ENCODE results near the gene PRDM16. TPM values are rescaled to one million over a fixed set of nuclear protein-coding genes. Genes with fewer than 3 reads are reported as not detected.

Gene PRDM16
- total RNA-seq, 1 donor from 2014 or later, result 21.4 TPM

DNA sequence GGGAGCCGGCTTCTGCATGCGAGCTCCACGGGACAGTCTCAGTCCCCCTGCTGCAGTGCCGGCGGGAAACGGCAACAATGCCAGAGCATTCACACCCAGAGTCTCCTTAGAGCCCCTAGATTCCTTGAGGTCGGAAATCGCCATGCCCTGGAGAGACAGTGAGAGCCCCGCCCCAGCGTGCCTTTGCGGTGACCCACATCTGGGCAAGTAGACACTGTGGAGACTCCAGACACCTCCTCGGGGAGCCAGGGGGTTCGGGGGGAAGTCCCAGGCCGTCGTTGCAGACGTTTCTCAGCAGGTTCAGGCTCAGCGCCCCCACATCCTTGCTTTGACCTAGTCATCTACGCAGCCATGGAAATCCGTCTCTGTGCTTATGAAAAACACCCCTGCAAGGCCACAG lies 304.2 kb downstream of the PRDM16 start:
- Mint-ChIP-seq H3K4me3 (ENCODE audit: unreplicated experiment) (no peak overlapping the region), H3K27me3 (ENCODE audit: unreplicated experiment) (peaks cover 1% of the 10 kb centered on the region), H3K9me3 (ENCODE audit: unreplicated experiment) (no peaks in the 10 kb centered on the region), H3K4me1 (ENCODE audit: unreplicated experiment) (peaks cover 3% of the 10 kb centered on the region), H3K36me3 (ENCODE audit: low read depth, unreplicated experiment) (peaks cover 6% of the 10 kb centered on the region), H3K27ac (ENCODE audit: unreplicated experiment) (no peak overlapping the region)
- TF ChIP-seq CTCF (IDR thresholded peaks at IDR 0.05; ENCODE audit: unreplicated experiment), result no peak
- no peak for DNase-seq (ENCODE audit: low spot score)

DNA sequence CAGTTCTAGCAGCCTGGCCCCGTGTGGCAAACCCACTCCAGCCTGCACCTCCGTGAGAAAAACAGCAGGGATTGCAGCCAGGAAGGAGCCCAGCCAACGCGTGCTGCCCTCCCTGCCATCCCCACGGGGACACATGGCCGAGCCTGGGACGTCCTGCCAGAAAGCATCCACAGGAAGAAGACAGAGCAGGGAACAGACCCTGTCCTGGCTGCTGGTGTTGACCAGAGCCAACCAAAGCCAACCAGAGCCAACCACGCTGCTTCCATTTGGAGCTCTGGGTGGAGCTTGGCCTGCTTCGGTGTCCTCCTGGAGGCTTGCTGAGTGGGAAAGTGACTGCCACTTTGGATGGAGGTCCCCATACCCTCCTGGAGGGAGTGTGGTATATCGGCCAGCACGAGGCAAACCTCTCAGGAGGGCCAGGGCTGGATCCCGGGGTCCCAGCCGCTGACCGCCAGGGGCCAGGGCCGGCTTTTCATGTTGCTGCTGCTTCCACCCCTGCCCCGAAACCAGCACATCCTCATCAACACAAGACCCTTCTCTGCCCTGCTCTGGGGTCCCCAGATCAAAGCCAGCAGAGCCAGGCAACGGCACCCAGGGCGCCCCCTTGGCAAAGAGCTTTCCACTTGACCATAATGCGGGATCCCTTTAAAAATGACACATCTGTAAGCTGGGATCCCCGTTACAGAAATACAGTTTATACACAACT lies 304.9 kb downstream of the PRDM16 start:
- Mint-ChIP-seq H3K27me3 (ENCODE audit: unreplicated experiment) (peaks cover 1% of the 10 kb centered on the region), H3K9me3 (ENCODE audit: unreplicated experiment) (no peaks in the 10 kb centered on the region), H3K27ac (ENCODE audit: unreplicated experiment) (no peak overlapping the region), H3K4me3 (ENCODE audit: unreplicated experiment) (no peak overlapping the region), H3K36me3 (ENCODE audit: low read depth, unreplicated experiment) (peaks cover 6% of the 10 kb centered on the region), H3K4me1 (ENCODE audit: unreplicated experiment) (peaks cover 3% of the 10 kb centered on the region)
- no peak for DNase-seq (ENCODE audit: low spot score)
- TF ChIP-seq CTCF (IDR thresholded peaks at IDR 0.05; ENCODE audit: unreplicated experiment), result no peak

- peaks cover 6% of the 10 kb centered on the region for H3K36me3 Mint-ChIP-seq (ENCODE audit: low read depth, unreplicated experiment)
- no peak overlapping the region for H3K27ac Mint-ChIP-seq (ENCODE audit: unreplicated experiment)
- peaks cover 3% of the 10 kb centered on the region for H3K4me1 Mint-ChIP-seq (ENCODE audit: unreplicated experiment)
- no peak for TF ChIP-seq CTCF (IDR thresholded peaks at IDR 0.05; ENCODE audit: unreplicated experiment)
- peaks cover 1% of the 10 kb centered on the region for H3K27me3 Mint-ChIP-seq (ENCODE audit: unreplicated experiment)
- no peak overlapping the region for H3K4me3 Mint-ChIP-seq (ENCODE audit: unreplicated experiment)
- no peak for DNase-seq (ENCODE audit: low spot score)
- H3K9me3 Mint-ChIP-seq (ENCODE audit: unreplicated experiment), result no peaks in the 10 kb centered on the region
Observed at GRCh38 chr1:3375245-3375644, 306.2 kb downstream of the PRDM16 start.

DNA sequence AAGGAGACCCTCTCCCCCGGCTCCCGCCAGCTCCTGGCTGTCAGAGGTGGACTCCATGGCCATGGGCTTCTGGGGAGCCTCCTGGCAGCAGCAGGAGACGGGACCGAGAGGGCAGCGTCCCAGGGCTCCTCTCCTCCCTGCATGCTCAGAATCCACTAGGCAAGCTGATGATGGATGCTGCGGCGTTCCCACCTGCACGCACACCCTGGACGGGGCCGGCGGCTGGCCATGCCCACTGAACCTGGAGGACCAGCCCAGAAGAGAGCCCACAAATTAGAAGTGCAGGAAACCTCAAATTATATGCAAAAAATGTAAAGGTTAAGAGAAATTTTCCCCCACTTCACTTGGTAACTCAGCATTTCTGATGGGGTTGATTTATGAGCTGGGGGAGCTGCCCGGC lies 308.2 kb downstream of the PRDM16 start:
- no peaks in the 10 kb centered on the region for H3K36me3 Mint-ChIP-seq (ENCODE audit: low read depth, unreplicated experiment)

More for the DNA sequence above, 308.2 kb downstream of the PRDM16 start:
- H3K4me3 Mint-ChIP-seq (ENCODE audit: unreplicated experiment), result no peak overlapping the region
- H3K4me1 Mint-ChIP-seq (ENCODE audit: unreplicated experiment), result peaks cover 3% of the 10 kb centered on the region
- H3K9me3 Mint-ChIP-seq (ENCODE audit: unreplicated experiment), result no peaks in the 10 kb centered on the region
- H3K27ac Mint-ChIP-seq (ENCODE audit: unreplicated experiment), result no peak overlapping the region
- peaks cover 7% of the 10 kb centered on the region for H3K27me3 Mint-ChIP-seq (ENCODE audit: unreplicated experiment)
- DNase-seq (ENCODE audit: low spot score), result no peak
- no peak for TF ChIP-seq CTCF (IDR thresholded peaks at IDR 0.05; ENCODE audit: unreplicated experiment)
